BE2C (cell line): ENCODE data around the gene MPG.
A peak's percentile ranks its signal among the peaks of the same experiment; 100 is the strongest.

Experiments
- DNase-seq: peaks from one replicate; pipeline ENCODE4 v3.0.0-alpha.2; 2020
- H3K27me3 ChIP-seq: fragments of 250-450 bp; sonication (Bioruptor Pico); 2 replicates; pipeline ENCODE4 v1.5.1; 2020; ENCODE audit warnings: mild to moderate bottlenecking
- H3K36me3 ChIP-seq: fragments of 250-450 bp; sonication (Bioruptor Pico); 2 replicates; pipeline ENCODE4 v1.5.1; 2020; ENCODE audit warnings: mild to moderate bottlenecking
- H3K4me1 ChIP-seq: fragments of 250-450 bp; sonication (Bioruptor Pico); 2 replicates; pipeline ENCODE4 v1.5.1; 2020
- H3K4me3 ChIP-seq: 2 replicates; pipeline ENCODE4 v1.5.1; 2011; ENCODE audit warnings: low read depth, low read length
- H3K9me3 ChIP-seq: fragments of 250-450 bp; sonication (Bioruptor Pico); 2 replicates; pipeline ENCODE4 v1.5.1; 2020
- CTCF ChIP-seq: IDR thresholded peaks from 2 replicates; pipeline ENCODE4 v1.5.1; 2012; ENCODE audit warnings: mild to moderate bottlenecking, low read depth, low read length

MPG gene

GRCh38 chr16:50769-51591 is 27.0 kb upstream of the MPG start:
- no peak for DNase-seq
- Histone ChIP-seq H3K4me3 (no peak overlapping the region), H3K9me3 (no peaks in the 10 kb centered on the region), H3K36me3 (peaks cover 47% of the 10 kb centered on the region), H3K27me3 (no peaks in the 10 kb centered on the region), H3K4me1 (no peaks in the 10 kb centered on the region)
- TF ChIP-seq CTCF = no peak

- H3K27me3 ChIP-seq = no peaks in the 10 kb centered on the region
- no peaks in the 10 kb centered on the region for H3K9me3 ChIP-seq
- H3K36me3 ChIP-seq = peaks cover 45% of the 10 kb centered on the region
- no peaks in the 10 kb centered on the region for H3K4me1 ChIP-seq
- TF ChIP-seq CTCF = no peak
- peak; percentile 99 for DNase-seq
- H3K4me3 ChIP-seq = peak within 1 kb of the TSS; percentile 79
These were observed 24.4 kb upstream of the MPG start, which contains the start of the genes POLR3K and SNRNP25 for GRCh38 chr16:53346-54236. POLR3K (minus strand) TSS chr16:53608; CDS start chr16:53586, 22 bp downstream. SNRNP25 (plus strand) TSS chr16:53828; CDS start chr16:54017, 189 bp downstream.

- Histone ChIP-seq H3K27me3 (no peaks in the 10 kb centered on the region), H3K4me3 (peak overlapping the region; percentile 75), H3K36me3 (peaks cover 41% of the 10 kb centered on the region), H3K4me1 (no peaks in the 10 kb centered on the region), H3K9me3 (no peaks in the 10 kb centered on the region)
- TF ChIP-seq CTCF = no peak
- DNase-seq = no peak
These were observed 23.8 kb upstream of the MPG start for GRCh38 chr16:54237-54581.

- DNase-seq = no peak
- no peaks in the 10 kb centered on the region for H3K4me1 ChIP-seq
- peaks cover 12% of the 10 kb centered on the region for H3K27me3 ChIP-seq
- H3K4me3 ChIP-seq = no peak overlapping the region
- TF ChIP-seq CTCF = no peak
- no peaks in the 10 kb centered on the region for H3K9me3 ChIP-seq
- H3K36me3 ChIP-seq = peaks cover 32% of the 10 kb centered on the region
These were observed 22.4 kb upstream of the MPG start for GRCh38 chr16:55571-56136.

- no peak for DNase-seq
- no peak for TF ChIP-seq CTCF
- H3K4me1 ChIP-seq = no peaks in the 10 kb centered on the region
- H3K4me3 ChIP-seq = no peak overlapping the region
- peaks cover 24% of the 10 kb centered on the region for H3K36me3 ChIP-seq
- no peaks in the 10 kb centered on the region for H3K9me3 ChIP-seq
- peaks cover 19% of the 10 kb centered on the region for H3K27me3 ChIP-seq
These were observed 21.6 kb upstream of the MPG start for GRCh38 chr16:56231-56927.
